OCI-LY1 (cell line): ENCODE results near the gene GLI3.

Source experiments
- H2AFZ ChIP-seq: fragments of 200-600 bp; sonication (generic), shearing (Covaris generic); 2 replicates; pipeline ENCODE4 v1.6.0; 2014; ENCODE audit warnings: antibody characterized with exemption, mild to moderate bottlenecking, low read length
- H3F3A ChIP-seq: fragments of 200-600 bp; sonication (generic), shearing (Covaris generic); 2 replicates; pipeline ENCODE4 v1.6.0; 2014; ENCODE audit warnings: mild to moderate bottlenecking, antibody characterized with exemption, low read length, moderate library complexity; ENCODE audit not compliant: insufficient read depth
- H3K27ac ChIP-seq: fragments of 200-600 bp; sonication (generic); 2 replicates; pipeline ENCODE4 v1.5.1; 2014; ENCODE audit warnings: low read length, mixed run types, mild to moderate bottlenecking, low read depth; ENCODE audit not compliant: poor library complexity, severe bottlenecking
- H3K27me3 ChIP-seq: fragments of 200-600 bp; sonication (generic); 2 replicates; pipeline ENCODE4 v1.6.0; 2014; ENCODE audit warnings: antibody characterized with exemption, mild to moderate bottlenecking, low read length, moderate library complexity; ENCODE audit not compliant: insufficient read depth
- H3K36me3 ChIP-seq: fragments of 200-600 bp; sonication (generic); 2 replicates; pipeline ENCODE4 v1.6.1; 2014; ENCODE audit warnings: mild to moderate bottlenecking, antibody characterized with exemption, low read length, moderate library complexity, mixed read lengths; ENCODE audit not compliant: insufficient read depth
- H3K4me1 ChIP-seq: fragments of 200-600 bp; sonication (generic); 2 replicates; pipeline ENCODE4 v1.5.1; 2014; ENCODE audit warnings: mild to moderate bottlenecking, low read length, moderate library complexity; ENCODE audit not compliant: insufficient read depth, severe bottlenecking
- H3K4me2 ChIP-seq: fragments of 200-600 bp; sonication (generic), shearing (Covaris generic); 2 replicates; pipeline ENCODE4 v1.6.1; 2014; ENCODE audit warnings: low read length
- H3K4me3 ChIP-seq: fragments of 200-600 bp; sonication (generic); 2 replicates; pipeline ENCODE4 v1.5.1; 2014; ENCODE audit warnings: low read length, low read depth, mild to moderate bottlenecking, mixed read lengths; ENCODE audit not compliant: poor library complexity, severe bottlenecking
- H3K79me2 ChIP-seq: fragments of 200-600 bp; shearing (Covaris generic); 2 replicates; pipeline ENCODE4 v1.6.1; 2016; ENCODE audit warnings: mixed run types, low read length, mixed read lengths; ENCODE audit not compliant: insufficient read depth
- H3K9ac ChIP-seq: fragments of 200-600 bp; sonication (generic), shearing (Covaris generic); 2 replicates; pipeline ENCODE4 v1.6.1; 2014; ENCODE audit warnings: mild to moderate bottlenecking, low read length, mixed read lengths
- H3K9me2 ChIP-seq: fragments of 200-600 bp; sonication (generic), shearing (Covaris generic); 2 replicates; pipeline ENCODE4 v1.6.1; 2014; ENCODE audit warnings: low read depth, mild to moderate bottlenecking, low read length, mixed read lengths
- H3K9me3 ChIP-seq: fragments of 200-600 bp; shearing (Covaris generic); 2 replicates; pipeline ENCODE4 v1.6.1; 2014; ENCODE audit warnings: low read length, mixed read lengths
- H4K20me1 ChIP-seq: fragments of 200-600 bp; sonication (generic), shearing (Covaris generic); 2 replicates; pipeline ENCODE4 v1.6.0; 2016; ENCODE audit warnings: mild to moderate bottlenecking, low read length; ENCODE audit not compliant: insufficient read depth
- EZH2 ChIP-seq: fragments of 200-600 bp; sonication (generic), shearing (Covaris generic); IDR thresholded peaks from 2 replicates; pipeline ENCODE4 v1.8.0; 2017; ENCODE audit warnings: borderline replicate concordance, mixed run types, mild to moderate bottlenecking, antibody characterized with exemption, low read length, moderate library complexity, mixed read lengths
- TF ChIP-seq, protein P1 (sequence below): fragments of 200-600 bp; sonication (generic), shearing (Covaris generic); IDR thresholded peaks from 2 replicates; pipeline ENCODE4 v1.5.1; 2017; ENCODE audit warnings: mild to moderate bottlenecking, antibody characterized with exemption, low read length, moderate library complexity, mixed read lengths

Gene GLI3

DNA sequence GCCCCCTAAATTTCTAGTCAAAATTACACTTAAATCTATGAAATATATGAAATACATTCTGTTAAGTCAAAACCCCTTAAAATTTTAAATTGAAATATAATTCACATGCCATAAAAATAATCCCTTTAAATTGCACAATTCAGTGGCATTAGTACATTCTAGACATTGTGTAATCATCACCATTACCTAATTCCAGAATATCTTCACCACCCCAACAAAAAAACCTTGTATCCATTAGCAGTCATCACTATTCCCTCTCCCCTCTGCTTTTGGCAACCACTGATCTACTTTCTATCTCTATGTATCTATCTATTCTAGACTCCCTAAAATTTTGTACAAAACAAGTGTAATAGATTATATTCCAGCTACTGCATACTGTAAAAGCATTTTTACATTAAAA is 261.2 kb downstream of the GLI3 start:
- Histone ChIP-seq H3K9ac (no peak overlapping the region), H3K27me3 (no peaks in the 10 kb centered on the region), H3K4me3 (no peak overlapping the region), H3F3A (no peaks in the 10 kb centered on the region), H2AFZ (no peak overlapping the region), H3K4me1 (no peaks in the 10 kb centered on the region), H3K36me3 (no peaks in the 10 kb centered on the region), H3K4me2 (no peak overlapping the region), H3K27ac (no peak overlapping the region), H3K9me2 (no peaks in the 10 kb centered on the region), H3K9me3 (no peaks in the 10 kb centered on the region), H4K20me1 (no peaks in the 10 kb centered on the region), H3K79me2 (no peaks in the 10 kb centered on the region)
- TF ChIP-seq EZH2, result no peak
- TF ChIP-seq, protein P1, sequence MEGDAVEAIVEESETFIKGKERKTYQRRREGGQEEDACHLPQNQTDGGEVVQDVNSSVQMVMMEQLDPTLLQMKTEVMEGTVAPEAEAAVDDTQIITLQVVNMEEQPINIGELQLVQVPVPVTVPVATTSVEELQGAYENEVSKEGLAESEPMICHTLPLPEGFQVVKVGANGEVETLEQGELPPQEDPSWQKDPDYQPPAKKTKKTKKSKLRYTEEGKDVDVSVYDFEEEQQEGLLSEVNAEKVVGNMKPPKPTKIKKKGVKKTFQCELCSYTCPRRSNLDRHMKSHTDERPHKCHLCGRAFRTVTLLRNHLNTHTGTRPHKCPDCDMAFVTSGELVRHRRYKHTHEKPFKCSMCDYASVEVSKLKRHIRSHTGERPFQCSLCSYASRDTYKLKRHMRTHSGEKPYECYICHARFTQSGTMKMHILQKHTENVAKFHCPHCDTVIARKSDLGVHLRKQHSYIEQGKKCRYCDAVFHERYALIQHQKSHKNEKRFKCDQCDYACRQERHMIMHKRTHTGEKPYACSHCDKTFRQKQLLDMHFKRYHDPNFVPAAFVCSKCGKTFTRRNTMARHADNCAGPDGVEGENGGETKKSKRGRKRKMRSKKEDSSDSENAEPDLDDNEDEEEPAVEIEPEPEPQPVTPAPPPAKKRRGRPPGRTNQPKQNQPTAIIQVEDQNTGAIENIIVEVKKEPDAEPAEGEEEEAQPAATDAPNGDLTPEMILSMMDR, result no peak

DNA sequence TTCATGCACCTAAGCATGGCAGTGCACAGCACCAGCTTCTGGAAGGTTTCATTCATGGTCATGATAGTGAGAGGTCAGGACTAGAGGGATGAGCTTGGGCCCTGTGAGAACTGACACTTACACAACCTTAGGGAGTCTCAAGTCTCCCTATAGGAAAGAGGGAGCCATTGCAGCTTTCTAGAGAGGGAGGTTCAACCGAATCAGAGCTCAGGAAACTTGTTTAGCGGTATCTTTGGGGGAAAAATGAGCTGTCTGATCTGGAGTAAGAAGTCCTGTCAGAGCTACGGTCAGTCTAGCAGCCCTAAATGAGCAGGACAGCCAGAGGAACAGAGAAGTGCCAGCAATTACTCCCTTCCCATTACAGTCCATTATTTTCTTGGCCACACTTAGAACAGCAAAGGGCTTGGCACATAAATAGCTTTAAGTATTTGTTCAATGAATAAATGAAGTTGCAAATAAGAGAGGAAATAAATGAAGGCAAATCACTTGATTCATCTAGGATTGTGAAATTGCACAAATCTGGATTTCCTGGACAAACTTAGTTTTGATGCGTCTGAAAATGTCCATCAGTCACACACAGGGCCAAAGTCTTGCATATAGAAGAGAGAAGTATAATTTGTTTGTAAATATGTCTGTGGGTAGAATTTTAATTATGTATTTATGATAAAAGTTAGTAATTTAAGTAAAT is 262.0 kb downstream of the GLI3 start:
- Histone ChIP-seq H3K79me2 (no peaks in the 10 kb centered on the region), H3K27ac (no peak overlapping the region), H3K4me3 (no peak overlapping the region), H3K36me3 (no peaks in the 10 kb centered on the region), H3K9ac (no peak overlapping the region), H3K9me2 (no peaks in the 10 kb centered on the region), H3K4me2 (no peak overlapping the region), H3F3A (no peaks in the 10 kb centered on the region), H3K27me3 (no peaks in the 10 kb centered on the region), H3K9me3 (no peaks in the 10 kb centered on the region), H4K20me1 (no peaks in the 10 kb centered on the region), H3K4me1 (no peaks in the 10 kb centered on the region), H2AFZ (no peak overlapping the region)
- TF ChIP-seq EZH2, result no peak
- TF ChIP-seq, protein P1, result no peak

DNA sequence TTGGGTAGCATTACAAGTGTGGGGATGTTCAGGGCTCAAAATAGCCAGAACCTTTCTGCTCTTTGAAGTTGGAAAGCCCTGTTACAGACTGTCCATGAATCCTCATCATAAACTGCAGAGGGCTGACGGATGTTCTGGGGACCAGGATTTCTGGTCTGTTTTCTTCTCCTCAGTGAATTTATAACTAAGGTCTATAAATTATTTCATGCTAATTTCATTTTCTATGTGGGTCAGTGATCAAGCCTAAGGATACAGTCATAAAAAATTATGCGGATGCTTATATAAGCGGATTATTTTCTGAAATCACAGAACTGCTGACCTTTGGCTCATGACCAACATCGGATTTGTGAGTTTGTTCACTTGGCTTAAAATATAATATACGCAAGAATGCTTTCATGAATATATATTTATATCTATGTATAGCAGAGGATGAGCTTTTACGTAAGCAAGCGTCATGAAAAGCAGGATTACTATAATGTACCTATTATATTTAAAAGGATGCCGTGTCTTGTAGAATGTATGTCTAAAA is 263.7 kb downstream of the GLI3 start:
- H3K27me3 ChIP-seq, result no peaks in the 10 kb centered on the region
- no peaks in the 10 kb centered on the region for H3K4me1 ChIP-seq
- TF ChIP-seq, protein P1, result no peak
- no peak for TF ChIP-seq EZH2
- no peak overlapping the region for H3K9ac ChIP-seq
- no peak overlapping the region for H2AFZ ChIP-seq
- no peaks in the 10 kb centered on the region for H3F3A ChIP-seq
- no peaks in the 10 kb centered on the region for H3K9me2 ChIP-seq
- no peaks in the 10 kb centered on the region for H4K20me1 ChIP-seq
- H3K9me3 ChIP-seq, result no peaks in the 10 kb centered on the region
- H3K79me2 ChIP-seq, result no peaks in the 10 kb centered on the region
- H3K36me3 ChIP-seq, result no peaks in the 10 kb centered on the region
- H3K4me2 ChIP-seq, result no peak overlapping the region
- H3K4me3 ChIP-seq, result no peak overlapping the region
- H3K27ac ChIP-seq, result no peak overlapping the region
